Keratinocyte (primary cell): ENCODE results near the gene NRP2. TPM values are rescaled to one million over a fixed set of nuclear protein-coding genes. Genes with fewer than 3 reads are reported as not detected.

Experiments
- DNase-seq: peaks from one replicate; pipeline ENCODE4 v3.0.0-alpha.2; 2011; ENCODE audit warnings: low read depth, missing footprints, low spot score
- FAIRE-seq: peaks from 2 replicates; lab custom pipeline; 2011; peaks lifted over from hg19 to GRCh38; lab: Jason Lieb, UNC
- H2AFZ ChIP-seq: 2 replicates; pipeline ENCODE4 v1.6.0; 2012; ENCODE audit warnings: low read length, control low read depth, inconsistent platforms; ENCODE audit not compliant: control insufficient read depth
- H3K27ac ChIP-seq: 2 replicates; pipeline ENCODE4 v1.5.1; 2011; ENCODE audit warnings: low read length; ENCODE audit not compliant: control insufficient read depth, insufficient read depth
- H3K27me3 ChIP-seq: 3 replicates; pipeline ENCODE4 v1.6.0; 2011; ENCODE audit warnings: low read length; ENCODE audit not compliant: control insufficient read depth, insufficient read depth; ENCODE audit errors: extremely low read depth
- H3K36me3 ChIP-seq, 2 experiments: 2 replicates in 1 of 2; 3 replicates in 1 of 2; pipeline ENCODE4 v1.5.1; 2011; ENCODE audit warnings: low read length in 2 of 2, mild to moderate bottlenecking in 1 of 2; ENCODE audit not compliant: control insufficient read depth in 2 of 2, insufficient read depth in 2 of 2; ENCODE audit errors: extremely low read depth in 1 of 2
- H3K4me1 ChIP-seq: 3 replicates; pipeline ENCODE4 v1.5.1; 2011; ENCODE audit warnings: low read length; ENCODE audit not compliant: control insufficient read depth, insufficient read depth; ENCODE audit errors: extremely low read depth
- H3K4me2 ChIP-seq: 3 replicates; pipeline ENCODE4 v1.6.0; 2011; ENCODE audit warnings: low read depth, low read length; ENCODE audit not compliant: control insufficient read depth, insufficient read depth; ENCODE audit errors: extremely low read depth
- H3K4me3 ChIP-seq, 3 experiments: fragments of 200-600 bp in 1 of 3; sonication (generic) in 1 of 3; 2 replicates in 2 of 3; 3 replicates in 1 of 3; pipeline ENCODE4 v1.5.1; 2011 to 2016; ENCODE audit warnings: low read length in 3 of 3, mild to moderate bottlenecking in 3 of 3, control low read depth in 2 of 3, inconsistent platforms in 1 of 3, low read depth in 1 of 3, mixed read lengths in 1 of 3, mixed run types in 1 of 3, moderate library complexity in 1 of 3; ENCODE audit not compliant: control insufficient read depth in 2 of 3, insufficient read depth in 2 of 3; ENCODE audit errors: extremely low read depth in 1 of 3
- H3K79me2 ChIP-seq: 2 replicates; pipeline ENCODE4 v1.6.0; 2012; ENCODE audit warnings: low read length; ENCODE audit not compliant: control insufficient read depth, insufficient read depth
- H3K9ac ChIP-seq: 3 replicates; pipeline ENCODE4 v1.6.0; 2011; ENCODE audit warnings: low read length; ENCODE audit not compliant: control insufficient read depth, insufficient read depth; ENCODE audit errors: extremely low read depth
- H3K9me1 ChIP-seq: 3 replicates; pipeline ENCODE4 v1.6.0; 2011; ENCODE audit warnings: low read length; ENCODE audit not compliant: control insufficient read depth, insufficient read depth; ENCODE audit errors: extremely low read depth
- H3K9me3 ChIP-seq: 2 replicates; pipeline ENCODE4 v1.5.1; 2012; ENCODE audit warnings: low read depth, low read length; ENCODE audit not compliant: control insufficient read depth
- H4K20me1 ChIP-seq: 3 replicates; pipeline ENCODE4 v1.6.0; 2011; ENCODE audit warnings: low read length; ENCODE audit not compliant: control insufficient read depth, insufficient read depth; ENCODE audit errors: extremely low read depth
- EZH2 ChIP-seq: IDR thresholded peaks from one replicate; pipeline ENCODE4 v1.6.1; 2012; ENCODE audit warnings: inconsistent platforms, mild to moderate bottlenecking, low read length, moderate library complexity
- dilution Hi-C: fragments of 300-500 bp; cut with MboI; formaldehyde crosslinking; loops from one replicate; pipeline ENCODE4 v1.7.0; 2020; ENCODE audit warnings: low sequenced_read_pairs; ENCODE audit not compliant: extremely low pct_ligation_motif_present
- polyA plus RNA-seq, 5 experiments: library from polyadenylated mRNA; depleted of rRNA in 3 of 5; stranded (reverse) in 3 of 5; stranded (forward) in 1 of 5; unstranded in 1 of 5; fragments of >200 nt; gene quantifications; 1 replicate in 1 of 5; 2 replicates in 3 of 5; 3 replicates in 1 of 5; pipeline versions ENCODE4 v1.2.1 to v1.2.3, GENCODE V29; 2011 to 2012; ENCODE audit warnings: missing spikeins in 2 of 5, low read depth in 1 of 5, low replicate concordance in 1 of 5
- TF ChIP-seq, protein P1 (sequence below), 3 experiments: IDR thresholded peaks in 1 of 3; conservative IDR thresholded peaks in 1 of 3; optimal IDR thresholded peaks in 1 of 3; 2 replicates in 2 of 3; 3 replicates in 1 of 3; pipeline versions ENCODE3 to v1.5.1; 2011; ENCODE audit warnings: low read length in 3 of 3, mild to moderate bottlenecking in 3 of 3, moderate library complexity in 2 of 3, control low read depth in 1 of 3, inconsistent platforms in 1 of 3; ENCODE audit not compliant: insufficient read depth in 2 of 3; ENCODE audit errors: extremely low read depth in 1 of 3

NRP2 gene
- polyA plus RNA-seq, 1 donor (not counting 4 experiments of a cell fraction or from before 2014, with no cell fraction given), result 20.6 TPM

- DNase-seq, result no peak
- FAIRE-seq, result no peak
- H3K9ac ChIP-seq, result no peak overlapping the region
- no peaks in the 10 kb centered on the region for H3K27me3 ChIP-seq
- H3K4me1 ChIP-seq, result peaks cover 13% of the 10 kb centered on the region
- no peaks in the 10 kb centered on the region for H4K20me1 ChIP-seq
- H3K4me2 ChIP-seq, result no peak overlapping the region
- no peaks in the 10 kb centered on the region for H3K79me2 ChIP-seq
- no peaks in the 10 kb centered on the region for H3K36me3 ChIP-seq
- H3K27ac ChIP-seq, result no peak overlapping the region
- no peak overlapping the region for H3K4me3 ChIP-seq
- no peaks in the 10 kb centered on the region for H3K9me3 ChIP-seq
- TF ChIP-seq, protein P1, sequence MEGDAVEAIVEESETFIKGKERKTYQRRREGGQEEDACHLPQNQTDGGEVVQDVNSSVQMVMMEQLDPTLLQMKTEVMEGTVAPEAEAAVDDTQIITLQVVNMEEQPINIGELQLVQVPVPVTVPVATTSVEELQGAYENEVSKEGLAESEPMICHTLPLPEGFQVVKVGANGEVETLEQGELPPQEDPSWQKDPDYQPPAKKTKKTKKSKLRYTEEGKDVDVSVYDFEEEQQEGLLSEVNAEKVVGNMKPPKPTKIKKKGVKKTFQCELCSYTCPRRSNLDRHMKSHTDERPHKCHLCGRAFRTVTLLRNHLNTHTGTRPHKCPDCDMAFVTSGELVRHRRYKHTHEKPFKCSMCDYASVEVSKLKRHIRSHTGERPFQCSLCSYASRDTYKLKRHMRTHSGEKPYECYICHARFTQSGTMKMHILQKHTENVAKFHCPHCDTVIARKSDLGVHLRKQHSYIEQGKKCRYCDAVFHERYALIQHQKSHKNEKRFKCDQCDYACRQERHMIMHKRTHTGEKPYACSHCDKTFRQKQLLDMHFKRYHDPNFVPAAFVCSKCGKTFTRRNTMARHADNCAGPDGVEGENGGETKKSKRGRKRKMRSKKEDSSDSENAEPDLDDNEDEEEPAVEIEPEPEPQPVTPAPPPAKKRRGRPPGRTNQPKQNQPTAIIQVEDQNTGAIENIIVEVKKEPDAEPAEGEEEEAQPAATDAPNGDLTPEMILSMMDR (optimal IDR thresholded peaks at IDR 0.05 in 1 of 3, IDR thresholded peaks at IDR 0.05 in 1 of 3, conservative IDR thresholded peaks at IDR 0.05 in 1 of 3; ENCODE audit: extremely low read depth in 1 of 3, insufficient read depth in 2 of 3, low read length in 3 of 3), result no peak
- no peak for TF ChIP-seq EZH2
- no peak overlapping the region for H2AFZ ChIP-seq
- no peaks in the 10 kb centered on the region for H3K9me1 ChIP-seq
- dilution Hi-C loops, result no loop called here
These were observed 98.3 kb downstream of the NRP2 start for GRCh38 chr2:205780645-205781044.

DNA sequence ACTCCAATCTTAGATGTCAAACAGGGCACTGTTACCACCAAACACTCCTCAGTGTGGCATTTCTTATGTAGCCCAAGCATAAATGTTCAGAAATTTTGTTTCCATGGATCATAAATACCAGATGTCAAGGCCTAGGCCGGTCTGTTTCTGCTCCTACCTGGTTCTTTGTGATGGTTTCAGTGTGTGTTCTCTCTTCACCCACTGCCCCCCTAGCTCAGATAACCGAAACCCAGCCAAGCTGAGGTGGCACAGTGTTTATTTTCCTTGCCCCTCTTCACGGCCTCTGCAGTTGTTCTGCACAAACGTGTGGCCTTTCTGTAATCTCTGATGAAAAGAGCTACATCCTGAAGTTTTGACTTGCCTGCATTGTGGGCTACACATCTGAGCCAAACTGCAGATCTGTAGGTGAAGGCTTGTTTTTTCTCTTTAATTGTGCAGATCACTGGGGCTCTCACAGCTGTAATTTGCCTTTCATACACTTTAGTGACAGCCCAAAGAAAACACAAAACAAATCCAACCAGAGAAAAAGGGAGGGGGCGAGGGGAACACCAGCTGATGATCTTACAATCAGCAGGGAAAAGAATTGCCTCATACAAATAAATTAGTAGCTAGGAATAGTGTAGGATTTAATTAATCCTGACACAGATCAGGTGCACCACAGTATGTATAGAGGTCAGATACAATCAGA lies 99.1 kb downstream of the NRP2 start:
- dilution Hi-C loops, result no loop called here
- no peak overlapping the region for H3K27ac ChIP-seq
- no peak for FAIRE-seq

More for the DNA sequence above, 99.1 kb downstream of the NRP2 start:
- Histone ChIP-seq H4K20me1 (no peaks in the 10 kb centered on the region), H3K79me2 (no peaks in the 10 kb centered on the region), H3K27me3 (no peaks in the 10 kb centered on the region), H3K4me1 (peaks cover 7% of the 10 kb centered on the region), H3K9me1 (no peaks in the 10 kb centered on the region), H3K9me3 (no peaks in the 10 kb centered on the region), H3K36me3 (no peaks in the 10 kb centered on the region), H3K4me2 (no peak overlapping the region), H3K4me3 (no peak overlapping the region), H3K9ac (no peak overlapping the region), H2AFZ (no peak overlapping the region)
- DNase-seq, result no peak
- TF ChIP-seq EZH2, result no peak
- TF ChIP-seq, protein P1 (optimal IDR thresholded peaks at IDR 0.05 in 1 of 3, IDR thresholded peaks at IDR 0.05 in 1 of 3, conservative IDR thresholded peaks at IDR 0.05 in 1 of 3; ENCODE audit: extremely low read depth in 1 of 3, insufficient read depth in 2 of 3, low read length in 3 of 3), result no peak
